Aorta (tissue), 5 donors: ENCODE results near the gene KCNJ18. TPM values are rescaled to one million over a fixed set of nuclear protein-coding genes. Genes with fewer than 3 reads are reported as not detected.
A peak's percentile ranks its signal among the peaks of the same experiment; 100 is the strongest.
"Not testable (repeated sequence)": the region's sequence is repeated elsewhere in the genome, so short reads cannot be mapped to it uniquely, and the experiment has no call there.

Experiments used
- ATAC-seq: fragments of 200-7000 bp; cut with Tn5 transposase; one replicate; pipeline ENCODE4 v1.9.1; 2022; ENCODE audit warnings: moderate library complexity; ENCODE audit not compliant: low FRiP score
- DNase-seq, 2 donors: peaks; one replicate each; pipeline ENCODE4 v3.0.0-alpha.2; 2020
- H3K27ac ChIP-seq, 2 donors: one replicate each; pipeline ENCODE4 v1.5.1; 2013; ENCODE audit warnings: low read length in 2 of 2, mild to moderate bottlenecking in 2 of 2, moderate library complexity in 2 of 2, control low read depth in 1 of 2, inconsistent platforms in 1 of 2, low read depth in 1 of 2
- H3K27me3 ChIP-seq, 2 donors: one replicate each; pipeline ENCODE4 v1.6.1; 2013; ENCODE audit warnings: control low read depth in 1 of 2, low read length in 1 of 2, mild to moderate bottlenecking in 1 of 2, moderate library complexity in 1 of 2; ENCODE audit not compliant: insufficient read depth in 2 of 2, control insufficient read depth in 1 of 2
- H3K36me3 ChIP-seq, 2 donors: one replicate each; pipeline ENCODE4 v1.6.1; 2013; ENCODE audit warnings: control low read depth in 1 of 2, low read length in 1 of 2, mild to moderate bottlenecking in 1 of 2; ENCODE audit not compliant: insufficient read depth in 2 of 2, control insufficient read depth in 1 of 2
- H3K4me1 ChIP-seq, 2 donors: one replicate each; pipeline ENCODE4 v1.6.1; 2013; ENCODE audit warnings: low read length in 2 of 2, control low read depth in 1 of 2, mild to moderate bottlenecking in 1 of 2, moderate library complexity in 1 of 2; ENCODE audit not compliant: insufficient read depth in 2 of 2, control insufficient read depth in 1 of 2
- H3K4me3 ChIP-seq, 2 donors: one replicate each; pipeline ENCODE4 v1.5.1; 2013; ENCODE audit warnings: low read length in 2 of 2, control low read depth in 1 of 2, mild to moderate bottlenecking in 1 of 2
- H3K9me3 ChIP-seq: one replicate; pipeline ENCODE4 v1.6.1; 2013; ENCODE audit warnings: mild to moderate bottlenecking, low read length; ENCODE audit not compliant: control insufficient read depth
- WGBS, 2 donors: extraction: QIAGEN DNeasy Blood & Tissue Kit; methylation state at CpG; one replicate each; pipeline ENCODE4 v1.1.7; 2013; 5-methylcytosine and 5-hydroxymethylcytosine counted together
- intact Hi-C, 2 donors: fragments of 100-400 bp; cut with DNase I; formaldehyde crosslinking; loops; one replicate each; pipeline versions ENCODE4 v1.14.2 to v1.15.0; 2022
- polyA plus RNA-seq, 2 donors: library from polyadenylated mRNA; stranded (reverse); fragments of 200-250 nt; gene quantifications; one replicate each; pipeline ENCODE4 v1.2.3, GENCODE V29; 2013
- total RNA-seq, 2 donors: library from RNA; stranded (reverse); fragmentation: NEBNext Ultra II Directional; extraction: Animal tissue kit (Norgen Biotek cat#: 25700); gene quantifications; one replicate each; pipeline ENCODE4 v1.2.1, GENCODE V29; 2021
- donor health status: healthy with polysubstance abuse.
- donor health status: Bipolar disorder and iron deficiency.
- donor health status: DM: no; HTN: no; CAD: no.
- donor health status: DM: no; HTN: no; CAD: no.
- donor health status: DM: yes; HTN: yes; CAD: no.

Gene KCNJ18
- total and polyA plus RNA-seq, 4 donors = not detected

- DNase-seq = peak in 1 of 2 donors; percentile 69
- intact Hi-C loops, ATAC-seq, H3K36me3 ChIP-seq, H3K27ac ChIP-seq, H3K4me3 ChIP-seq, H3K4me1 ChIP-seq, H3K27me3 ChIP-seq, H3K9me3 ChIP-seq: not testable (repeated sequence)
- 83% methylated on average over 29 to 35 of the region's 35 CpGs for WGBS, 2 donors
These were observed 11.9 kb downstream of the KCNJ18 start for GRCh38 chr17:21703891-21704872.

DNA sequence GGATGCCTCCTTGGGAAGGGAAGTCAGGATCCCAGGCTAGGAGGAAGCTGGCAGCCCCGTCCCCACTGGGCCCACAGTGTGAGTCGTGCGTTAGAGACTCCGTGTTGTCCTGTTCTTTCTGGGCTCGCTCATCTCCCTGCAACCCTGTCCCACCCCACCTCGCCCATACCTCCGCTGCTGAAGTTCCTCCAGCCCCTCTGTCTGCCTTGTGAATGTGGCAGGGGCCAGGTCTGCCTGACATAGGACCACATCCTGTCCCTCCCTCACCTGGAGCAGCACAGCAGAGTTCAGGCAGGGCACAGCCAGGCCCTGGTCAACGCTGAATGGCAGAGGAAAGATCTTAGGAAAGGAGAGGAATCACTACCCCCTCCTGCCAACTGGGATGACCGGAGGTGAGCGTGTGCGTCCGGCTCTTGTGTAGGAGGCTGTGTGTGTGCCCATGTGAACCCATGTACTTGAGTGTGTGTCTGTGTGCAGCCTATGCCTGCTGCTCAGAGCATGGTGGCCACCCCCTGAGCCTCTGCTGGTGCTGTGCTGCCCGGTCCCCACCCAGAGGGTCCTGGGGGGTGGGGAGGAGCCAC, 12.8 kb downstream of the KCNJ18 start:
- Histone ChIP-seq H3K36me3 (no peaks in the 10 kb centered on the region), H3K4me3 (no peak overlapping the region), H3K27ac (no peak overlapping the region), H3K9me3 (no peaks in the 10 kb centered on the region), H3K4me1 (no peaks in the 10 kb centered on the region), H3K27me3 (no peaks in the 10 kb centered on the region)
- 71 to 74% methylated on average over 13 of the region's 13 CpGs for WGBS, 2 donors
- ATAC-seq (peak; percentile 12), DNase-seq (peak in 1 of 2 donors; percentile 73)
- intact Hi-C loops = no loop called here

DNA sequence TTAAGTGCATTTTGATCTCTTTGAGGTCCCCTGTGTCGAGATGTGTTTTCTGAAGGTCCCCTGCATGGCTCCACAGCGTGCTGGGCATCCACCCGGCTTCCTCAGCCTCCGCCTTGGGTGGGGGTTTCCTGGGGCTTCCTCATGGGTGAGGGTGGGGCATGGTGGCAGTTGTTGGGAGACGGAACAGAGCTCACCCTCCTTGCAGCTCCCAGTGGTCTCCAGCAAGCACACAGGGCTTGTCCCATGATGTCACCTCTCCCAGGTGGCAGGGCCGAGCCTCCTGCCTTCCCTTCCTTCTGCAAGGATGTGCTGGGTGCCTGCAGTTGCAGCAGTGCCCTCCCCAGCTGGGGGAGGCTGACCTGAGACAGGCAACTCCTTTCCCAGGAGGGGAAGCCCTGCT, 13.4 kb downstream of the KCNJ18 start:
- WGBS, 2 donors = 64 to 71% methylated on average over 6 of the region's 6 CpGs
- H3K27ac ChIP-seq, H3K27me3 ChIP-seq, H3K4me1 ChIP-seq, DNase-seq, H3K9me3 ChIP-seq, intact Hi-C loops, H3K36me3 ChIP-seq, H3K4me3 ChIP-seq, ATAC-seq: not testable (repeated sequence)

DNA sequence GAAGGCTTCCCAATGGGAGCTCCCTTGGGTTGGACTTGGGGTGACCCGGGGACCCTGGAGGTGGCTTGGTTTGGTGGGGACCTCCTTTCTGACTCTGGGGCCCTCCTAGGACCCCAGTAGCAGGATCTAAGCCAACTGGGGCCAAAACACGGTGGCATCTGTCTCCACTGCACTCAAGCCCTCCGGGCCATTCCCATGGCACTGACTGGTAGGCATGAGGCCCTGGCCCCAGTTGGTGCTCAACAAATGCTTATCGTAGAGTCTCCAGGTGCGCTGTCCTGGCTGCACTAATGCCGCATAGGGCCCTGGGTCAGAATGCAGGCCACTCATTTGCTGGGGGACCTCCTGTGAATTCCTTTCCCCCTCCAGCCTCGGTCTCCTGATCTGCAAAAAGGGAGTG, 14.2 kb downstream of the KCNJ18 start:
- H3K9me3 ChIP-seq, H3K4me1 ChIP-seq, H3K36me3 ChIP-seq, ATAC-seq, H3K27ac ChIP-seq, DNase-seq, H3K4me3 ChIP-seq, H3K27me3 ChIP-seq, intact Hi-C loops: not testable (repeated sequence)
- WGBS, 2 donors = 83 to 85% methylated on average over 7 of the region's 7 CpGs

- WGBS, 2 donors = 75 to 77% methylated on average over 6 of the region's 7 CpGs
- intact Hi-C loops = not testable (repeated sequence)
These were observed 14.8 kb downstream of the KCNJ18 start for GRCh38 chr17:21707131-21707530.

GRCh38 chr17:21707711-21708611, 15.6 kb downstream of the KCNJ18 start:
- WGBS, 2 donors = 75 to 76% methylated on average over 14 to 16 of the region's 17 CpGs
- H3K4me3 ChIP-seq, H3K27ac ChIP-seq, H3K9me3 ChIP-seq, DNase-seq, intact Hi-C loops, H3K27me3 ChIP-seq, H3K4me1 ChIP-seq, H3K36me3 ChIP-seq, ATAC-seq: not testable (repeated sequence)

More at GRCh38 chr17:21707131-21707530, 14.8 kb downstream of the KCNJ18 start:
- H3K36me3 ChIP-seq, H3K27ac ChIP-seq, DNase-seq, H3K27me3 ChIP-seq, H3K4me3 ChIP-seq, H3K4me1 ChIP-seq, ATAC-seq, H3K9me3 ChIP-seq: not testable (repeated sequence)

DNA sequence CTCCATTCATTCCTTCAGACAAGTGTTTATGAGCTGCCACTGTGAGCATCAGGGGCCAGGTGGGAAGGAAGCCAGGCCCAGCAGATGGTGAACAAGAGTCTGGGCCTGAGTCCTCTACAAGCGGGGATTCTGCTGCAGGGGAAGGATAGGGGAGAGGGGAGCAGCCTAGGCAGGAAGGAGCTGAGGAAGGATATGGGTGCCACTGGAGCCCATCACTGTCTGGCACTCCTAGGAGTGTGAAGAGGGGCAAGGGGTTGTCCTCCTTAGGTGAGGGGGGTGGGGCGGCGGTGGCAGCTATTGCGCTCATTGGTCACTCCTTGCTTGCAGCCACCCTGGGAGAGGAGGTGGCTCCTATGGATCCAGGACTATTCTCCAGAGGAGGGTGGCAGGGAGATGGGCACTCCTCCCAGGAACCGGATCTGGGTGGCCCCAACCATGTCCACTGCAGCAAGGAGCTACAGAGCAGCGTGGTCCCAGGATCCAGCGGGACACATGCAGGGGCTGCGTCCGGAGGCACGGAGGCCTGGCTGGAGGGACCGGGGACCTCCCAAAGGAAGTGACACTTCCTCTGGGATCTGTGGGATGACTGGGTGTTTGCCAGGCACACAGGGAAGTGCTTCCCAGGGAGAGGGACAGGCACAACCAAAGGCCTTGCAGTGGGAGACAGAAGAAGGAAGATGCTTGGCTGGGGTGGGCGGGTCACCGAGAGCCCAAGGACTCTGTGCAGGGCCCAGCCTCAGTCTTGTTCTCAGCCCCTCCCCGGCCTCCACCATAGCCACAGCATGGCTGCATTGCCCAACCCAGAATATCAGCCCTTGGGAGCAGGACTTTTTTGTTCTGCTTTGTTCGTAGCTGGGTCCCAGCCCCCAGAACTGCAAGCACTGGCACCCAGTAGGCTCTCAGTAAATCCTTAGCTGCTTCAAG, 16.6 kb downstream of the KCNJ18 start:
- DNase-seq, H3K4me3 ChIP-seq, intact Hi-C loops, H3K36me3 ChIP-seq, H3K9me3 ChIP-seq, H3K27ac ChIP-seq, H3K27me3 ChIP-seq, H3K4me1 ChIP-seq, ATAC-seq: not testable (repeated sequence)
- 73 to 84% methylated on average over 12 to 15 of the region's 15 CpGs for WGBS, 2 donors

DNA sequence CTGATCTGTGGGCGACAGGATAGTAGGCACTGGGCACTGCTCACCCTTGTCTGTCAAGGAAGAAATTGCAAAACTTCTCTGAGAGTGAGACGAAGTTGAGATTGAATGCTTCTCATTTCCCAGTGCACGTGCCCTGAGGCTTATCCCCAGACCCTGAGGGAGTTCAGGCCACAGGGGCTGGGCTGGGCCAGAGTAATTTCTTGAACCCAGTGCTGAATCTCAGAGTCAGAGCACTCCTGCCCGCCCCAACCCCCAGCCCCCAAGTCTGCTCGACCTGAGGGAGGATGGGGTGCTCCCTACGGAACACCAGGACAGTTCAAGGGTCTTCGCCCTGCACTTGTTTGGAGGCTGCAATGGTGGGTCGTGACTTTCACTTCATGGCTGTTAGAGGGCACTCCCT, 17.7 kb downstream of the KCNJ18 start:
- WGBS, 2 donors = 59 to 63% methylated on average over 6 to 8 of the region's 8 CpGs
- DNase-seq, H3K4me1 ChIP-seq, H3K27ac ChIP-seq, ATAC-seq, intact Hi-C loops, H3K9me3 ChIP-seq, H3K27me3 ChIP-seq, H3K36me3 ChIP-seq, H3K4me3 ChIP-seq: not testable (repeated sequence)
